HEK293 (cell line): ENCODE data around the gene BAK1.

ENCODE experiments used
- YY2 ChIP-seq: fragments of 450-650 bp; formaldehyde crosslinking; IDR thresholded peaks from 2 replicates; pipeline ENCODE4 v1.5.1; 2016; ENCODE audit warnings: missing biosample characterization, missing genetic modification characterization
- ZNF274 ChIP-seq, 2 experiments: fragments of 200-500 bp in 1 of 2; fragments of 450-650 bp in 1 of 2; sonication (Bioruptor generic) in 1 of 2; formaldehyde crosslinking in 1 of 2; IDR thresholded peaks; 2 replicates each; pipeline versions ENCODE4 v1.5.1 to v1.6.1; 2014 to 2016; ENCODE audit warnings: borderline replicate concordance in 1 of 2, inconsistent platforms in 1 of 2, low read length in 1 of 2, missing biosample characterization in 1 of 2, missing genetic modification characterization in 1 of 2
- ZNF324 ChIP-seq: fragments of 450-650 bp; formaldehyde crosslinking; IDR thresholded peaks from 2 replicates; pipeline ENCODE4 v1.5.1; 2016; ENCODE audit warnings: missing biosample characterization, missing genetic modification characterization
- ZNF585B ChIP-seq: fragments of 450-650 bp; formaldehyde crosslinking; IDR thresholded peaks from 2 replicates; pipeline ENCODE4 v1.5.1; 2016; ENCODE audit warnings: missing biosample characterization, missing genetic modification characterization
- ZNF747 ChIP-seq: fragments of 450-650 bp; formaldehyde crosslinking; IDR thresholded peaks from 2 replicates; pipeline ENCODE4 v1.5.1; 2016; ENCODE audit warnings: missing biosample characterization, missing genetic modification characterization
- ZNF843 ChIP-seq: fragments of 450-650 bp; formaldehyde crosslinking; IDR thresholded peaks from 2 replicates; pipeline ENCODE4 v1.5.1; 2016; ENCODE audit warnings: missing biosample characterization, missing genetic modification characterization
- ZSCAN30 ChIP-seq: fragments of 450-650 bp; IDR thresholded peaks from 2 replicates; pipeline ENCODE4 v1.5.1; 2018; ENCODE audit warnings: missing biosample characterization, mild to moderate bottlenecking, missing genetic modification characterization, moderate library complexity
- TF ChIP-seq, protein P1 (sequence below): fragments of 450-650 bp; formaldehyde crosslinking; IDR thresholded peaks from 2 replicates; pipeline ENCODE4 v1.5.1; 2016; ENCODE audit warnings: missing biosample characterization, missing genetic modification characterization
- TF ChIP-seq, protein P2 (sequence below): fragments of 450-650 bp; formaldehyde crosslinking; IDR thresholded peaks from 2 replicates; pipeline ENCODE4 v1.5.1; 2017; ENCODE audit warnings: missing biosample characterization, missing genetic modification characterization
- TF ChIP-seq, protein P3 (sequence below): fragments of 450-650 bp; formaldehyde crosslinking; IDR thresholded peaks from 2 replicates; pipeline ENCODE4 v1.5.1; 2016; ENCODE audit warnings: missing biosample characterization, missing genetic modification characterization

DNA sequence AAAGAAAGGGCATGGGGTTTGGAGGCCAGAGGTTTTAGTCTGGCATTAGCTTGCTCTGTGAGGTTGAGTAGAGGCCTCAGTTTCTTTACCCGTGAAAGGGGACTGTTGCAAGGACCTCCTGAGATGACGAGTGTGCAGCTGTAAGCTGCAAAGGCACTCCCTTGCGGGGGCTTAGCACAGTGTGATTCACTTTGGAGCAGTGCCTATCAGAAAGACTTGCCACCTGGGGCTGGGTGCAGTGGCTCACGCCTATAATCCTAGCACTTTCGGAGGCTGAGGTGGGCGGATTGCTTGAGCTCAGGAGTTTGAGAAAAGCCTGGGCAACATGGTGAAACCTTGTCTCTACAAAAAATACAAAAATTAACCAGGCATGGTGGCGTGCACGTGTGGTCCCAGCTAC lies 7.5 kb upstream of the BAK1 start:
- TF ChIP-seq ZSCAN30: no peak
- TF ChIP-seq, protein P1, sequence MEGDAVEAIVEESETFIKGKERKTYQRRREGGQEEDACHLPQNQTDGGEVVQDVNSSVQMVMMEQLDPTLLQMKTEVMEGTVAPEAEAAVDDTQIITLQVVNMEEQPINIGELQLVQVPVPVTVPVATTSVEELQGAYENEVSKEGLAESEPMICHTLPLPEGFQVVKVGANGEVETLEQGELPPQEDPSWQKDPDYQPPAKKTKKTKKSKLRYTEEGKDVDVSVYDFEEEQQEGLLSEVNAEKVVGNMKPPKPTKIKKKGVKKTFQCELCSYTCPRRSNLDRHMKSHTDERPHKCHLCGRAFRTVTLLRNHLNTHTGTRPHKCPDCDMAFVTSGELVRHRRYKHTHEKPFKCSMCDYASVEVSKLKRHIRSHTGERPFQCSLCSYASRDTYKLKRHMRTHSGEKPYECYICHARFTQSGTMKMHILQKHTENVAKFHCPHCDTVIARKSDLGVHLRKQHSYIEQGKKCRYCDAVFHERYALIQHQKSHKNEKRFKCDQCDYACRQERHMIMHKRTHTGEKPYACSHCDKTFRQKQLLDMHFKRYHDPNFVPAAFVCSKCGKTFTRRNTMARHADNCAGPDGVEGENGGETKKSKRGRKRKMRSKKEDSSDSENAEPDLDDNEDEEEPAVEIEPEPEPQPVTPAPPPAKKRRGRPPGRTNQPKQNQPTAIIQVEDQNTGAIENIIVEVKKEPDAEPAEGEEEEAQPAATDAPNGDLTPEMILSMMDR (tag by site-specific recombination): no peak
- TF ChIP-seq, protein P2, sequence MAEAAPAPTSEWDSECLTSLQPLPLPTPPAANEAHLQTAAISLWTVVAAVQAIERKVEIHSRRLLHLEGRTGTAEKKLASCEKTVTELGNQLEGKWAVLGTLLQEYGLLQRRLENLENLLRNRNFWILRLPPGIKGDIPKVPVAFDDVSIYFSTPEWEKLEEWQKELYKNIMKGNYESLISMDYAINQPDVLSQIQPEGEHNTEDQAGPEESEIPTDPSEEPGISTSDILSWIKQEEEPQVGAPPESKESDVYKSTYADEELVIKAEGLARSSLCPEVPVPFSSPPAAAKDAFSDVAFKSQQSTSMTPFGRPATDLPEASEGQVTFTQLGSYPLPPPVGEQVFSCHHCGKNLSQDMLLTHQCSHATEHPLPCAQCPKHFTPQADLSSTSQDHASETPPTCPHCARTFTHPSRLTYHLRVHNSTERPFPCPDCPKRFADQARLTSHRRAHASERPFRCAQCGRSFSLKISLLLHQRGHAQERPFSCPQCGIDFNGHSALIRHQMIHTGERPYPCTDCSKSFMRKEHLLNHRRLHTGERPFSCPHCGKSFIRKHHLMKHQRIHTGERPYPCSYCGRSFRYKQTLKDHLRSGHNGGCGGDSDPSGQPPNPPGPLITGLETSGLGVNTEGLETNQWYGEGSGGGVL (tag by site-specific recombination): no peak
- TF ChIP-seq YY2 (tag by site-specific recombination): no peak
- TF ChIP-seq ZNF585B: no peak
- TF ChIP-seq, protein P3, sequence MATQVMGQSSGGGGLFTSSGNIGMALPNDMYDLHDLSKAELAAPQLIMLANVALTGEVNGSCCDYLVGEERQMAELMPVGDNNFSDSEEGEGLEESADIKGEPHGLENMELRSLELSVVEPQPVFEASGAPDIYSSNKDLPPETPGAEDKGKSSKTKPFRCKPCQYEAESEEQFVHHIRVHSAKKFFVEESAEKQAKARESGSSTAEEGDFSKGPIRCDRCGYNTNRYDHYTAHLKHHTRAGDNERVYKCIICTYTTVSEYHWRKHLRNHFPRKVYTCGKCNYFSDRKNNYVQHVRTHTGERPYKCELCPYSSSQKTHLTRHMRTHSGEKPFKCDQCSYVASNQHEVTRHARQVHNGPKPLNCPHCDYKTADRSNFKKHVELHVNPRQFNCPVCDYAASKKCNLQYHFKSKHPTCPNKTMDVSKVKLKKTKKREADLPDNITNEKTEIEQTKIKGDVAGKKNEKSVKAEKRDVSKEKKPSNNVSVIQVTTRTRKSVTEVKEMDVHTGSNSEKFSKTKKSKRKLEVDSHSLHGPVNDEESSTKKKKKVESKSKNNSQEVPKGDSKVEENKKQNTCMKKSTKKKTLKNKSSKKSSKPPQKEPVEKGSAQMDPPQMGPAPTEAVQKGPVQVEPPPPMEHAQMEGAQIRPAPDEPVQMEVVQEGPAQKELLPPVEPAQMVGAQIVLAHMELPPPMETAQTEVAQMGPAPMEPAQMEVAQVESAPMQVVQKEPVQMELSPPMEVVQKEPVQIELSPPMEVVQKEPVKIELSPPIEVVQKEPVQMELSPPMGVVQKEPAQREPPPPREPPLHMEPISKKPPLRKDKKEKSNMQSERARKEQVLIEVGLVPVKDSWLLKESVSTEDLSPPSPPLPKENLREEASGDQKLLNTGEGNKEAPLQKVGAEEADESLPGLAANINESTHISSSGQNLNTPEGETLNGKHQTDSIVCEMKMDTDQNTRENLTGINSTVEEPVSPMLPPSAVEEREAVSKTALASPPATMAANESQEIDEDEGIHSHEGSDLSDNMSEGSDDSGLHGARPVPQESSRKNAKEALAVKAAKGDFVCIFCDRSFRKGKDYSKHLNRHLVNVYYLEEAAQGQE: no peak
- no peak for TF ChIP-seq ZNF324 (tag by site-specific recombination)
- no peak for TF ChIP-seq ZNF274 (IDR thresholded peaks at IDR 0.05; ENCODE audit: low read length)
- no peak for TF ChIP-seq ZNF274 (tag by site-specific recombination; IDR thresholded peaks at IDR 0.05; ENCODE audit: borderline replicate concordance)
- TF ChIP-seq ZNF843 (tag by site-specific recombination): no peak
- TF ChIP-seq ZNF747: no peak
